ENCODE data around the gene ETV6. TPM values are rescaled to one million over a fixed set of nuclear protein-coding genes. Genes with fewer than 3 reads are reported as not detected.

Gene ETV6
- total RNA-seq, 1 donor from 2014 or later: 33.4 TPM

DNA sequence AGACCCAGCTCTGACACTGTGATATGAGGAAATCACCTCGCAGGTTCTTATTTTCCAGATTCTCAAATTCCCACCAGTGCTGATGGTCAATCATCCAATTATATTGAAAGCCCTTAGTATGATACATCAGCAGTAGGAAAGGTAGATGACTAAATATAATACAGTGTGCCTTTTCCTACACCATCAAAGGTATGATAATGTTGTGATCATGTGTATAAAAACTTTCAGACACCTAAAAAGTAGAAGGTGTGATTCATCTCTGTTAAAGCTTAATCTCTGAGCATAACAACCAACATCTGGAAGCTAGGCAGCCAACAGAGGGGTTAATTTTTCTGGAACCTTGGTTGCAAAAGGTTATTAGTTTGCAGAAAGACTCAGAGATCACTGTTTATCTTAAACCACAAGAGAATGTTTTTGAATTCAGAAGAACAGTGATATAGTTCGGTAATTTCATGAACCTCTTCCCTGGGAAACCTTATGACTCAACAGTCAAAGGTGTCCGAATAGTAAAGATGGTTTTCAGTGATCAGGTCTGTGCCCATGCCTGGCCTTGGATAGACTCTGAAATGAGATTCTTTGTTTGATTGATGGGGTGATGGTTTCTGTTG lies 122.5 kb downstream of the ETV6 start:
- Mint-ChIP-seq H3K27me3 (ENCODE audit: low read depth) (no peaks in the 10 kb centered on the region), H3K4me3 (ENCODE audit: unreplicated experiment) (no peak overlapping the region), H3K36me3 (ENCODE audit: low read depth) (peaks cover 8% of the 10 kb centered on the region), H3K4me1 (ENCODE audit: low read depth) (peaks cover 72% of the 10 kb centered on the region), H3K27ac (ENCODE audit: unreplicated experiment) (peak overlapping the region; percentile 77), H3K9me3 (ENCODE audit: low read depth) (no peaks in the 10 kb centered on the region)
- TF ChIP-seq, protein P1, sequence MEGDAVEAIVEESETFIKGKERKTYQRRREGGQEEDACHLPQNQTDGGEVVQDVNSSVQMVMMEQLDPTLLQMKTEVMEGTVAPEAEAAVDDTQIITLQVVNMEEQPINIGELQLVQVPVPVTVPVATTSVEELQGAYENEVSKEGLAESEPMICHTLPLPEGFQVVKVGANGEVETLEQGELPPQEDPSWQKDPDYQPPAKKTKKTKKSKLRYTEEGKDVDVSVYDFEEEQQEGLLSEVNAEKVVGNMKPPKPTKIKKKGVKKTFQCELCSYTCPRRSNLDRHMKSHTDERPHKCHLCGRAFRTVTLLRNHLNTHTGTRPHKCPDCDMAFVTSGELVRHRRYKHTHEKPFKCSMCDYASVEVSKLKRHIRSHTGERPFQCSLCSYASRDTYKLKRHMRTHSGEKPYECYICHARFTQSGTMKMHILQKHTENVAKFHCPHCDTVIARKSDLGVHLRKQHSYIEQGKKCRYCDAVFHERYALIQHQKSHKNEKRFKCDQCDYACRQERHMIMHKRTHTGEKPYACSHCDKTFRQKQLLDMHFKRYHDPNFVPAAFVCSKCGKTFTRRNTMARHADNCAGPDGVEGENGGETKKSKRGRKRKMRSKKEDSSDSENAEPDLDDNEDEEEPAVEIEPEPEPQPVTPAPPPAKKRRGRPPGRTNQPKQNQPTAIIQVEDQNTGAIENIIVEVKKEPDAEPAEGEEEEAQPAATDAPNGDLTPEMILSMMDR (IDR thresholded peaks at IDR 0.05): no peak
- DNase-seq (ENCODE audit: low spot score): no peak

DNA sequence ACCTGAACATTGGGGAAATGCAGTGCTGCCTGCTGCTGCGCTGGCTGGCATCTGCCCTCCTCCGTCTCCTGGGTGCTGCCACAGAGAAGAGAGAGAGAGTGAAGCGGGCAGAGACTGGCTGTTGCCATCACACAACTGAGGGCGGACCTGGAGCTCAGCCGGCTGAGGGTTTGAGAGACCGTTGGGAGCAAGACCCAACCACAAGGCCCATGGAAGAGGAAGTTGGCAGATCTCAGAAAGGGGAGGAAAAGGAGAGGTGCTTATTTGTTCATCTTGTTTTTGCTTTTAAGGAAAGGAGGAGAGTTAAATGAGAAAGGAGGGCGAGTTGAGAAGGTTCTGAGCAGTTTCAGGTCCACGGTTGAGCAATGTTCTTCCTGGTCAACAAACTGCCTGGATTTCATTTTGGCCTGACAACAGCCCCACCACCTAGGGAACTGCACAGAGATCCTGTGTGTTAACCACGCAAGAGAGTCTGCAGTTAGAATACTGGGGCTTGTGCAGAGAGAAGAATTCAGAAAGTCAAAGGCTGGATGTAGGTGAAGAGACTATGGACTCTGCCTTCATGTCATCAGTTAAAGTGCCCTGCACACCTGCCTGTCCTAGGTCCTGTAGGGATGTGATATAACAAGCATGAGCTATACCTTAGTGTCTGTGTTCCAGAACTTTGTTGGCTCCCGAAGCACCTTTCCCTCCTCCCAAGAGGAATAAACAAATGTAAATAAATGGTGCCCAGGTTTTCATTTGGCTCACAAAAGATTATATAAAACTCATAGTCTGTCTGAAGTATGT lies 124.6 kb downstream of the ETV6 start:
- H3K9me3 Mint-ChIP-seq (ENCODE audit: low read depth): no peaks in the 10 kb centered on the region
- DNase-seq (ENCODE audit: low spot score): no peak
- H3K4me1 Mint-ChIP-seq (ENCODE audit: low read depth): peaks cover 74% of the 10 kb centered on the region
- no peak overlapping the region for H3K27ac Mint-ChIP-seq (ENCODE audit: unreplicated experiment)
- TF ChIP-seq, protein P1 (IDR thresholded peaks at IDR 0.05): no peak
- H3K36me3 Mint-ChIP-seq (ENCODE audit: low read depth): peaks cover 9% of the 10 kb centered on the region
- H3K4me3 Mint-ChIP-seq (ENCODE audit: unreplicated experiment): peak overlapping the region; percentile 31
- H3K27me3 Mint-ChIP-seq (ENCODE audit: low read depth): no peaks in the 10 kb centered on the region

DNA sequence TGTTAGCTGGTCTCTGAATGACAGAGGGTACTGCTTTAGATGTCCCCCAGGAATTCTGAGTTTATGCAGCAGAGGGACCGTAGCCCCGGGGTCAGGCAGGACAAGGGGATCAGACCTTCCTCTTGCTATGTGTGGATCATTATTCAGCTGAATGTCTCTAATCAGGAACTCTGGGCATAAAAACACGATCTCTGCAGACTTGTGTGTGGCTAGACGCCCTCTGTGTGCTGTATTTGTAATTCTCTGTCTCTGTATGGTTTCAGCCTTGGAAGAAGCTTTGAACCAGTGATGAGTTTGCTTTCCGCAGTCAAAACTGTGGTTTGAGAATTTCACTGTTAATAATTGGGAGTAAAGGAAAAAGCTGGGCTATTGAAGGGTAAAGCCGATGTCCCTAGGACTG lies 125.3 kb downstream of the ETV6 start:
- H3K4me3 Mint-ChIP-seq (ENCODE audit: unreplicated experiment): no peak overlapping the region
- H3K27me3 Mint-ChIP-seq (ENCODE audit: low read depth): no peaks in the 10 kb centered on the region
- no peak for DNase-seq (ENCODE audit: low spot score)
- H3K27ac Mint-ChIP-seq (ENCODE audit: unreplicated experiment): peak overlapping the region; percentile 61
- peaks cover 9% of the 10 kb centered on the region for H3K36me3 Mint-ChIP-seq (ENCODE audit: low read depth)
- TF ChIP-seq, protein P1 (IDR thresholded peaks at IDR 0.05): no peak
- H3K4me1 Mint-ChIP-seq (ENCODE audit: low read depth): peaks cover 74% of the 10 kb centered on the region
- no peaks in the 10 kb centered on the region for H3K9me3 Mint-ChIP-seq (ENCODE audit: low read depth)

DNA sequence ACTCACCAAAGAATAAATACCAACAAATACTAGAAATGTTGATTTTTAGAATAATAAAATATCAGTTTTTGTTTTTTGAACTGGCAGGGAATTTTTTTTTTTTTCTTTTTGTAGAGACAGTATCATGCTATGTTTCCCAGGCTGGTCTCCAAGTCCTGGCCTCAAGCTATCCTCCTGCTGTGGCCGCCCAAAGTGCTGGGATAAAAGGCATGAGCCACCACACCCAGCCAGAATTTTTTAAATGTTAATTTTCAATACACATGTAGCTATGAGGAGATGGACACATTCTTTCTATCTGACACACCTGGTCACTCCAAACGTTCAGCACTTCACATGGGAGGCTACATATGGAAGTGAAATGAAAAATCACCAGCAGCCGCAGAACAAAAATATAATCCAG lies 126.8 kb downstream of the ETV6 start:
- no peaks in the 10 kb centered on the region for H3K27me3 Mint-ChIP-seq (ENCODE audit: low read depth)
- TF ChIP-seq, protein P1 (IDR thresholded peaks at IDR 0.05): no peak
- no peak for DNase-seq (ENCODE audit: low spot score)
- peaks cover 9% of the 10 kb centered on the region for H3K36me3 Mint-ChIP-seq (ENCODE audit: low read depth)
- H3K9me3 Mint-ChIP-seq (ENCODE audit: low read depth): no peaks in the 10 kb centered on the region
- no peak overlapping the region for H3K27ac Mint-ChIP-seq (ENCODE audit: unreplicated experiment)
- peaks cover 84% of the 10 kb centered on the region for H3K4me1 Mint-ChIP-seq (ENCODE audit: low read depth)
- H3K4me3 Mint-ChIP-seq (ENCODE audit: unreplicated experiment): no peak overlapping the region

DNA sequence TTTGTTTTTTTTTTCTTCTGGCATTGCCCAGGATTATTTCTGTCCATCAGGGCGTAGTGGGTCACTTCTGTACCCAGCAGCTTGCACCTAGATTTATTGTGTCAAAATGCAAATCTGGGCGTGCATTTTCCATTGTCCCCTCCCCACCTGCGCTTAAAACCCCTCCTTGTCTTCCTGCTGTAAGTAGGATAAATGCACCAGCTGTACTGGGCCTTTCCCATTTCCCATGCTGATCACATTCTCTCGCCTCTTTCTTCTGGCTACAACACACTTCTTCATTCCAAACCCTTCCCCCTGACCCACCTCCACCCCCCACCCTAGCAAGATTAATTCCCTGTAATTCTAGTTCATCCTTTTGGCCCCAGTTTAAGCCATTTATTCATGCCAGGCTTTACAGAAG lies 128.0 kb downstream of the ETV6 start:
- Mint-ChIP-seq H3K4me1 (ENCODE audit: low read depth) (peaks cover 76% of the 10 kb centered on the region), H3K4me3 (ENCODE audit: unreplicated experiment) (no peak overlapping the region), H3K27ac (ENCODE audit: unreplicated experiment) (peak overlapping the region; percentile 41), H3K36me3 (ENCODE audit: low read depth) (peaks cover 9% of the 10 kb centered on the region), H3K9me3 (ENCODE audit: low read depth) (no peaks in the 10 kb centered on the region), H3K27me3 (ENCODE audit: low read depth) (no peaks in the 10 kb centered on the region)
- no peak for DNase-seq (ENCODE audit: low spot score)
- TF ChIP-seq, protein P1 (IDR thresholded peaks at IDR 0.05): no peak
